ACC112 (cell line): ENCODE measurements around the gene MRGPRD.

ENCODE experiments used
- H2AFZ ChIP-seq: fragments of 200-600 bp; sonication (generic); one replicate; pipeline ENCODE4 v1.6.0; 2017; ENCODE audit warnings: antibody characterized with exemption, low read length; ENCODE audit not compliant: unreplicated experiment
- H3K27ac ChIP-seq: fragments of 200-600 bp; sonication (generic); 2 replicates; pipeline ENCODE4 v1.5.1; 2014; ENCODE audit warnings: low read depth, mild to moderate bottlenecking, antibody characterized with exemption, low read length, moderate library complexity
- H3K27me3 ChIP-seq: fragments of 200-600 bp; sonication (generic); 2 replicates; pipeline ENCODE4 v1.6.1; 2014; ENCODE audit warnings: mild to moderate bottlenecking, antibody characterized with exemption, low read length, moderate library complexity, mixed read lengths; ENCODE audit not compliant: insufficient read depth
- H3K36me3 ChIP-seq: fragments of 200-600 bp; sonication (generic); 2 replicates; pipeline ENCODE4 v1.6.1; 2016; ENCODE audit warnings: mild to moderate bottlenecking, antibody characterized with exemption, low read length, moderate library complexity, mixed read lengths; ENCODE audit not compliant: insufficient read depth
- H3K4me1 ChIP-seq: fragments of 200-600 bp; sonication (generic); one replicate; pipeline ENCODE4 v1.6.1; 2016; ENCODE audit warnings: low read length, mixed read lengths; ENCODE audit not compliant: insufficient read depth, unreplicated experiment, control insufficient read depth
- H3K4me3 ChIP-seq: fragments of 200-600 bp; sonication (generic); 2 replicates; pipeline ENCODE4 v1.5.1; 2014; ENCODE audit warnings: mild to moderate bottlenecking, low read depth, low read length
- H3K79me2 ChIP-seq: fragments of 200-600 bp; sonication (generic); one replicate; pipeline ENCODE4 v1.6.0; 2016; ENCODE audit warnings: low read length; ENCODE audit not compliant: control insufficient read depth, unreplicated experiment, insufficient read depth

The MRGPRD gene

DNA sequence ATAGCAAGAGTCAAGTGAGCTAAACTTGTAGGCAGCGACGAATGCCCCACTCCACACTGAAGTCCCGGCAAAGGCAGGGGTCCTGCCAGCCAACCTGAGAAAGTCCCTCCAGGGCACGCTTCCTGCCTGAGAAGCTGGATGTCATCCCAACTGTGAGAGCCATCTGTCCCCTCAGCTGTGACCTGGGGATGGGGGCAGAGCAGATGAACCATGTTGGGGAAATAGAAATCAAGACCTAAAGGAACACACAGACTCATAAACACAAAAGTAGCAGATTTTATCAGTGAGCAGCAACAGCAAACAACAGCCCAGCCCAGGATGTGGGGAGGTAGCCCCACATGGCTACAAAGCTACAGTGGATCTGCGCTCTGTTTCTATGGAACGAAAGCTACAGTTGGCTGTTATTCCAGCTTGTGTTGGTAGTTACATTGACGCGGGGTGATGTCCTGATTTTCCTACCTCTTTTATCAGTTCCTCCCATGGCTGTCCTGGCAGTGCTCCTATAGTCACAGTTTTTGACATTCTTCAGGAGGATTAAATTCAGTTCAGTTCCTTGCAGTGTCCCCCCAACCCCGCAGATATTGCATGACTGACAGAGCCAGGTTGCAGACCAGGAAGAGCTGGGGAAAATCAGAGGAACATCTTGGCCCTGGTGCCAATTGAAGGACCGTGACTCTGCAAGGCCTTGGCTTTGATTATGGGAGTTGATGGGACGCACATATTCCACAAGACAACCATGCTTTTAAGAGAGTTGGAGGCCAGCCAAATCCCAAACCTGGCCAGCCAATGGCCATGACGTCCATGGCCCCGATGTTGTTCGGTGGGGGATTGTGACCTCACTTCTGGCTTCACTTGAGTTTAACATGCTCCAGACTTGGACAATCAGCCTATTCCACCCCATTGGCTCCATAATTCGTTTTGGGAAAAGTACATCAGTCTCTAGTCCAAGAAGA is 14.6 kb downstream of the MRGPRD start:
- no peaks in the 10 kb centered on the region for H3K36me3 ChIP-seq

GRCh38 chr11:68963779-68964178 is 17.0 kb downstream of the MRGPRD start:
- no peaks in the 10 kb centered on the region for H3K36me3 ChIP-seq

More for the DNA sequence above, 14.6 kb downstream of the MRGPRD start:
- Histone ChIP-seq H3K4me1 (no peaks in the 10 kb centered on the region), H2AFZ (no peak overlapping the region), H3K27me3 (peaks cover 49% of the 10 kb centered on the region), H3K4me3 (no peak overlapping the region), H3K27ac (no peak overlapping the region), H3K79me2 (no peaks in the 10 kb centered on the region)

DNA sequence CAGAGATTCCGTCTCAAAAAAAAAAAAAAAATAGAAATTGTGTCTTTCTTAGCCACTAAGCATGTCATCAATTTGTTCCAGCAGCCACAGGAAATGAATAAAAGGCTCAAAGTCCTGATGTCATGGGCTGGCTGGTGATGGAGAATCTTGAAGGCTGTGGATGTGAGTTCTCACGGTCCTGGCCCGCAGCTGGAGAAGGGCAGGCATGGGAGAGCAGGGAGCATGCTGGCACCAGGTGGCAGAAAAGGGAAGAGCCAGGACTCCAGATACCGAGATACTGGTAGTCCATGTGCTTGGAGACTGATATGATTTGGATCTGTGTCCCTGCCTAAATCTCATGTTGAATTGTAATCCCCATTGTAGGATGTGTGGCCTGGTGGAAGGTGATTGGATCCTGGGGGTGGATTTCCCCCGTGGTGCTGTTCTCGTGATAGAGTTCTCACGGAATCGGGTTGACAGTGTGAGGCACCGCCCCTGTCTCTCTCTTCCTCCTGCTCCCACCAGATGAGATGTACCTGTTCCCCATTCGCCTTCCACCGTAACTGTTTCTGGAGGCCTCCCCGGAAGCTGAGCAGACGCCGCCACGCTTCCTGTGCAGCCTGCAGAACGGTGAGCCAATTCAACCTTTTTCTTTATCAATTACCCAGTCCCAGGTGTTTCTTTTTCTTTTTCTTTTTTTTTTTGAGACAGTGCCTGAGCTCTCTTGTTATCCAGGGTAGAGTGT is 18.1 kb downstream of the MRGPRD start:
- no peak overlapping the region for H3K4me3 ChIP-seq
- H3K36me3 ChIP-seq: no peaks in the 10 kb centered on the region
- H3K79me2 ChIP-seq: no peaks in the 10 kb centered on the region
- H2AFZ ChIP-seq: no peak overlapping the region
- no peaks in the 10 kb centered on the region for H3K4me1 ChIP-seq
- H3K27me3 ChIP-seq: peaks cover 26% of the 10 kb centered on the region
- H3K27ac ChIP-seq: no peak overlapping the region

More at GRCh38 chr11:68963779-68964178, 17.0 kb downstream of the MRGPRD start:
- H3K79me2 ChIP-seq: no peaks in the 10 kb centered on the region
- H2AFZ ChIP-seq: no peak overlapping the region
- H3K27me3 ChIP-seq: peaks cover 36% of the 10 kb centered on the region
- H3K4me3 ChIP-seq: no peak overlapping the region
- H3K4me1 ChIP-seq: no peaks in the 10 kb centered on the region
- no peak overlapping the region for H3K27ac ChIP-seq

- Histone ChIP-seq H3K27ac (no peak overlapping the region), H3K27me3 (peaks cover 11% of the 10 kb centered on the region; the same call in 1 of the 2 replicates), H3K36me3 (no peaks in the 10 kb centered on the region), H2AFZ (no peak overlapping the region), H3K4me3 (no peak overlapping the region), H3K79me2 (no peaks in the 10 kb centered on the region), H3K4me1 (no peaks in the 10 kb centered on the region)
These were observed 19.5 kb downstream of the MRGPRD start for GRCh38 chr11:68961245-68961644.

DNA sequence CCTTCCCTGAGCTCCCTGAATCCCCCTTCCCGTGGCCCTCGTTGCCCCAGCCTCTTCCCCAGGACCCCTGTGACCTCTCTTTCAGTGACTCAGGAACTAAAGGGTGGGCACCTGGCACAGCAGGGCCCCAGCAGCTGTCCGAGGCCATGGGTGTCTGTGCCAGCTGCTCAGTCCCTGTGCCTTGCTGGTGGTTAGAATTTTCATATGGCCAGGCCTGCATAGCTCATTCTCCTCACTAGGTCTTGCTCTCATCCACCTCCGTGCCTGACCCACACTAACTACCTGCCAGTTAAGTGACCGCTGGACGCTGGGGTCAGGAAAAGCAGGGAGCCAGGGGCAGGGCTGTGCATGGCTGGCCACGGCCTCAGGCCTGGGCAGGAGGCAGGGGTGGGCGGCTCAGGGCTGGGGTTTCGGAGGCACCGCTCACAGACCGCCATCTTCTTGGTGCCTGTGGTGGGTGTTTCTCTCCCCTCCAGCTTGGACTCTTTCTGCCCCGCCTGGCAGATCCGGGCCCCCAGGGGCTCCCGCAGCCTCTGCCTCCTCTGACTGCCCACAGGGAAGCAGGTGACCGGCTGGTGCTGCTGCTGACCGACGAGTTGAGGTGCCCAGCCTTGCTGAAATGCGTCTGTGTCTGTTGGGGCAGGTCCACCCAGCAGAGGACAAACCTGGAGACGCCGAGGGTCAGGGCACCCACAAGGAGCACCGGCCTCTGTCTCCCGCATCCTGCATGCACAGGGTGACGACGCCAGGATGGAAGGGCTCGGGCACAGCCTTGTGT is 20.3 kb downstream of the MRGPRD start:
- H3K27me3 ChIP-seq: peaks cover 4% of the 10 kb centered on the region; the same call in 1 of the 2 replicates
- no peak overlapping the region for H2AFZ ChIP-seq
- H3K4me3 ChIP-seq: no peak overlapping the region
- H3K79me2 ChIP-seq: no peaks in the 10 kb centered on the region
- H3K36me3 ChIP-seq: no peaks in the 10 kb centered on the region
- H3K27ac ChIP-seq: no peak overlapping the region
- H3K4me1 ChIP-seq: peaks cover 2% of the 10 kb centered on the region

DNA sequence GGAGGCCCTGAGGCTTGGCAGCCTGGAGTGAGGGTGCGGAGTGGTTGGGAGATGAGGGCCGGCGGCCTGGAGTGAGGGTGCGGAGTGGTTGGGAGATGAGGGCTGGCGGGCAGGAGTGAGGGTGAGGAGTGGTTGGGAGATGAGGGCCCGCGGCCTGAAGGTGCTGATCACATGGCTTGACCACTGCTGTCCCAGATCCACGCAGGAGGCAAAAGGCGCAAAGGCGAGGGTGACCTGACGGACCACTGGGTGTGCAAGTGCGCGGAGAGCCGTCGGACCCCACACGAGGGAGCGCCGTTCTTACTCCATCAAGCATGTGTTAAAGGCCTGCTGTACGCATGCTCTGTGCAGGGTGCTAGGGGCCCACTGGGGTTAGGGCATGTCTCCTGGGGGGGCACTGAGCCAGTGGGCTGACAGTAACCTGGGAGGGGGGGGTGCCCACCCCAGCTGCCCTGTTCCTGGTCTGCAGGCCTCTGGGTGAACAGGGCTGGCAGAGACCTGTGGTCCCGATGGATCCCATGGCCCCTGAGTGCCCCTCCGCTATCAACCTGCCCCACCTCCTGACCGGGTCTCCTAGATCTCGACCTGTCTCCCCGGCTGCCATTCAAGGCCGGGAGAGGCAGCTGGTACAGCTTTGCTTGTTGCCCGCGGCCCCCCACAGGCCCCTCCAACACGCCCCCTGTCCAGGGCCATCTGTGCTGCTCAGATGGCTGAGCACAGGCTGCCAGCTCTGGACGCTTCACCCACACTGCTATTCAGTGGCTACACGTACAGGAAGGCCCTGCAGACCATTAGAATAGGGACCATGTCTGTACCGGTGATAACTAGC is 21.1 kb downstream of the MRGPRD start:
- no peak overlapping the region for H2AFZ ChIP-seq
- no peaks in the 10 kb centered on the region for H3K27me3 ChIP-seq
- H3K27ac ChIP-seq: no peak overlapping the region
- H3K4me3 ChIP-seq: no peak overlapping the region
- H3K4me1 ChIP-seq: peaks cover 9% of the 10 kb centered on the region
- H3K79me2 ChIP-seq: no peaks in the 10 kb centered on the region
- H3K36me3 ChIP-seq: no peaks in the 10 kb centered on the region

DNA sequence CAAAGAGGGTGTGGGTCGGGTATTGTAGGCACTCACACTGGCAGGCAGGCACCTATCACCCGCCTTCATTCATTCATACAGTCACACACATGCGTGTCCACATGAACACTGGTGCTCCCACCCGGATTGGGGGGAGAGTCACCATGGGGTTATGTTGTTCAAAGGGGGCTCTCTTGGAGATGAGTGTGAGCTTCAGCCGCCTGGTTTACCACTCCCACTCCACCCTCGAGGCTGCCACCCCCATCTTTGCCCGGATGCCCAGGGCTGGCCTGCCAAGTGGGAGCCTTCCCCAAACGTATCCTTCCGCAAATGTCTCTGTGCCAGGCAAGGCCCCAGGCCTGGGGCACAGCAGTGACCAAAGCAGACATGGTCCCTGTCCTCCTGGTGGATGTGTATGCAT is 22.6 kb downstream of the MRGPRD start:
- Histone ChIP-seq H3K27ac (no peak overlapping the region), H3K27me3 (no peaks in the 10 kb centered on the region), H3K79me2 (no peaks in the 10 kb centered on the region), H2AFZ (no peak overlapping the region), H3K4me3 (no peak overlapping the region), H3K4me1 (peaks cover 9% of the 10 kb centered on the region), H3K36me3 (no peaks in the 10 kb centered on the region)

GRCh38 chr11:68956547-68957254 is 24.1 kb downstream of the MRGPRD start:
- H3K27ac ChIP-seq: no peak overlapping the region

DNA sequence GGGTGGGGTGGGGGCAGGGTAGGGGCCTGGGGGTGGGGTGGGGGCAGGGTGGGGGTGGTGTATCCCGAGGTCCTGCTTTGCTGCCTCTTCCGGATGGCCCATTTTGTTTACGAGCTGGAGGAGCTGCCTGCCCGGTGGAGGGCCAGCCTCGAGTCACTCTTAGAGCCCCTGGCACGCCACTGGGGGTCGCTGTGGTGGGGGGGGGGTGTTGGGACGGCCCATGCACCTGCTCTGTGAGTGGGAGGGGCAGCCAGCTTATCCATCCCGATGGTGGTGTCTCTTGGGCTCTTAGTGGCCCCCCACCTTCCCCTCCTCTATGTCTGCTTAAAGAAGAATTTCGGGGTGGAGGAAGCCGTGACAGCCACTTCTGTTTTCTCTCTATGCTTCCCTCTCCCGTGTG is 24.6 kb downstream of the MRGPRD start:
- no peak overlapping the region for H3K4me3 ChIP-seq
- no peak overlapping the region for H3K27ac ChIP-seq
- no peaks in the 10 kb centered on the region for H3K79me2 ChIP-seq
- H3K4me1 ChIP-seq: peaks cover 9% of the 10 kb centered on the region
- no peaks in the 10 kb centered on the region for H3K36me3 ChIP-seq
- H3K27me3 ChIP-seq: no peaks in the 10 kb centered on the region
- H2AFZ ChIP-seq: no peak overlapping the region

More at GRCh38 chr11:68956547-68957254, 24.1 kb downstream of the MRGPRD start:
- Histone ChIP-seq H3K4me3 (no peak overlapping the region), H3K27me3 (no peaks in the 10 kb centered on the region), H3K36me3 (no peaks in the 10 kb centered on the region), H3K79me2 (no peaks in the 10 kb centered on the region), H3K4me1 (peaks cover 9% of the 10 kb centered on the region), H2AFZ (no peak overlapping the region)
